ENCODE results near the gene VWA2.

VWA2 gene

DNA sequence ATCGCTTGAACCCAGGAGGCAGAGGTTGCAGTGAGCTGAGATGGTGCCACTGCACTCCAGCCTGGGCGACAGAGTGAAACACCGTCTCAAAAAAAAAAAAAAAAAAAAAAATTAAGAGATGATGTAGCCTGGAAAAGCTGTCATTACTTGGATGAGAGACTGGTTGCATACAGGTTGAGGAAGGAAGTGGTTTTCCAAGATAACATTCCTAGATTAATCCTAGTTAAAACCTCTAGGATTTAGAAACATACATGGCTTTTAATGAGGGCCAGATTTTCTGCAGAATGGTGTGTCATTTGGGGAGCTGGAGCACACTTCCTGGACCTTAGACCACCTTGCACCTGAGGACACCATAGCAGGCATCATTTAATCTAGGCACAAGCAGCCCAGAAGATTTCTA is 17.8 kb downstream of the VWA2 start:
- no peak for TF ChIP-seq CTCF (IDR thresholded peaks at IDR 0.05)

GRCh38 chr10:114257498-114257897 is 18.4 kb downstream of the VWA2 start:
- TF ChIP-seq CTCF (IDR thresholded peaks at IDR 0.05) = no peak

DNA sequence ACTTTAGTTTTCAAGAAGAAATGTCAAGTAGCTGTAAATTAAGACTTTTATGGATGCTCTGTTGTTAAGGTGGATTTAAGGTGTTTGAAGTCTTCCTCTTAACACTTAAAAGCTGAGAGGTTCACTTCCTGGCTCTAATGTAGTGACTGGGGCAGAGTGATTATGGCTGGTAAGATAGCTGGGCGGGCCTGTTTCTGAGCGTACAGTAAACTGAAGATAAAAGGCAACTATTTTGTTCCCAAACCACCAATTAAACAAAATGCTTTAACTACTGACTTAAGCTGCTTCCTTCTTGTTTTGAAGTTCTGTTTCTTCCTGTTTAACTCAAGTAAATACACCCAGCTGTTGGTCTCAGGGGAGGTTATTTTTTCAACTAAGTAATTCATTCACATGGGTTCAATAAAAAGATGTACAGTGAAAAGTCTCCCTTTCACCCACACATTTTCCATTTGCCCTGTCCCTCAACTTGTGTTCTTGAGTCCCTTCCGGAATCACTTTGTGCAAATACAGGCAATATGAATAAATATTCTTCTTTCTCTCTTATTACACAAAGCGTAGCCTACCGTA is 19.3 kb downstream of the VWA2 start:
- no peak for TF ChIP-seq CTCF (IDR thresholded peaks at IDR 0.05)

GRCh38 chr10:114259824-114260223 is 20.8 kb downstream of the VWA2 start:
- no peak for TF ChIP-seq CTCF (IDR thresholded peaks at IDR 0.05)

GRCh38 chr10:114260366-114260765 is 21.3 kb downstream of the VWA2 start:
- TF ChIP-seq CTCF (IDR thresholded peaks at IDR 0.05) = no peak

DNA sequence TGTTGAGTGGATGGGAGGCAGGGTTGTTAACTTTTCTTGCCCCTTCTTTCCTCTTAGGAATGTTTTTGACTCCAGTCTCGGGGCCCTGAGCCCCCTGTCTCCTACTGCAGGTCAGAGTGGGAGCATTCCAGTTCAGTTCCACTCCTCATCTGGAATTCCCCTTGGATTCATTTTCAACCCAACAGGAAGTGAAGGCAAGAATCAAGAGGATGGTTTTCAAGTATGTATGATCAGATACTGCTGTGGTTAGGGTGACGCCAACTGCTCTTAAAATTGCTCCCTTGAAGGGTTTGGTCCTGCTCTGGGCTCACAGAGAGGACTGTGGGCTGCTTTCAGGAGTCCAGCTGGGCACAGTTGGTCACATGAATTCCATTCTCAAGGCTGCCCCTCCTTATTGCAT is 22.0 kb downstream of the VWA2 start:
- TF ChIP-seq CTCF (IDR thresholded peaks at IDR 0.05) = no peak

- TF ChIP-seq CTCF (IDR thresholded peaks at IDR 0.05) = no peak
Measured at GRCh38 chr10:114262496-114262895, 23.4 kb downstream of the VWA2 start.
